COR-L47 (cell line): ENCODE measurements around the gene SASH3.

Experiments
- DNase-seq: peaks from one replicate; lab custom pipeline; 2025; lab: John Stamatoyannopoulos, UW

The SASH3 gene

DNA sequence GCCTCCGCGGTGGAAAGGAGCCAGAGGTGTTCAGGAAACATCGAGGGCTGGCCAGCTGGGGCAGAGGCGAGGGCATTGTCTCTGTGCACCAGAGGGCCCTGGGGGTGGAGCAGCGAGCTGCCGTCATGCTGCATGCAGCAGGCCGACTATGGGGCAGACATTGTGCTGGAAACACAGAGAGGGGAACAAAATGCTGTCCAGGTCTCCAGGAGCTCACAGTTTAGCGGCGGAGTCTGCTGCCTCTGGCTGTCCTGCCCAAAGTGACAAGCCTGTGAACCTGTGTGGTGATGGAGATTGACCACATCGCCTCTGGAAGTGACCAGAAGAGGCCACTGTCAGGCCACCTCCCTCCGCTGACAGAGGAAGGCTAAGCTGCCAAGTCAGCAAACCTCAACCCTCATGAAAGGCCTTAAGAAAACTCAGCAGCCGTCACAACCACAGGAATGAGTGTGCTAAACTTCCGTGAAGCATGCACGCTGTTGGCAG is 20.1 kb upstream of the SASH3 start:
- no peak for DNase-seq

GRCh38 chrX:129760155-129760554 is 19.6 kb upstream of the SASH3 start:
- no peak for DNase-seq

DNA sequence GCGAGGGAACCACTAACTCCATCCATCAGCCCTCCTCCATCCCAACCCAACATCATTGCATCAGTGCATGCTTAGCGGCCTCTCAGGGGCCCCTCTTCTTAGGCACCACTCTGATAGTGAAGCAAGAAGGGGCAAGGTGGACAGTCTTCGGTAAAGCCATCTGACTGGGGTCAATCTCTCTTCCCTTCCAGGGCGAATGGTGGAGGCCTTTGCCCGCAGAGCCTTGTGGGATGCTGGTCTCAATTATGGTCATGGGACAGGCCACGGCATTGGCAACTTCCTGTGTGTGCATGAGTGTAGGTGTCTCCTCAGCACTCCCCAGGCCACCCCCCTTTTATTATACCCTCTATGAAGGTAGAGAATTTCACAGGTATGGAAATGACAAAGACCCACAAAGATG is 18.8 kb upstream of the SASH3 start:
- DNase-seq: no peak

DNA sequence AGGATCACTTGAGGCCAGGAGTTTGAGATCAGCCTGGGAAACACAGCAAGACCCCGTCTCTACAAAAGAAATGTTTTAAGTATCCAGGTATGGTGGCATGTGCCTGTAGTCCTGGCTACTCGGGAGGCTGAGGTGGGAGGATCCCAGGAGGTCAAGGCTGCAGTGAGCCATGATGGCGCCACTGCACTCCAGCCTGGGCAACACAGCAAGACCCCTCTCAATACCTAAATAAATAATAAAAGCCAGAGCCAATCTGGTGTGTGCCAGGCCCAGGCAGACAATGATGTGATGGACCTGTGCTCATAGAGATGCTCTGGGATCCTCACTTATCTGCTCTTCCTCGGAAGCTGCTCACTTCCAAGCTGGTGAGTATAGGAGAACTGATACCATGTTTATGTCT is 18.2 kb upstream of the SASH3 start:
- DNase-seq: no peak

DNA sequence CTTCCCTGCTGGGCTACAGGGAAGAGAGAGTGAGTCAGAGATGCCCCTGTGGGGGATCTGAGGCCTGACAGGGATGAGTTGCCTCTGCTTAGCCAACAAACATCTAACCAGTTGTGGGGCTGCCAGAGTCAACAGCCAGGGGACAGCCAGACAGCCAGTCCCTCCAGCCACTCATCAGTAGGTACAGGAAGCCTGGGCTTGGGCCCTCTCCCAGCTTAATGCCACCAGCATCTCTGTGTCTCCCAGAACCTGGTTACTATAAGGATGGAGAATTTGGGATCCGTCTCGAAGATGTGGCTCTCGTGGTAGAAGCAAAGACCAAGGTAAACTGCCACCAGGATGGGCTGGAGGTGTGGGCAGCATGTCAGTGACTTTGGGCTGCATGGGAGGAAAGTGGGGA is 17.3 kb upstream of the SASH3 start:
- no peak for DNase-seq

GRCh38 chrX:129763666-129764065 is 16.1 kb upstream of the SASH3 start:
- DNase-seq: no peak

DNA sequence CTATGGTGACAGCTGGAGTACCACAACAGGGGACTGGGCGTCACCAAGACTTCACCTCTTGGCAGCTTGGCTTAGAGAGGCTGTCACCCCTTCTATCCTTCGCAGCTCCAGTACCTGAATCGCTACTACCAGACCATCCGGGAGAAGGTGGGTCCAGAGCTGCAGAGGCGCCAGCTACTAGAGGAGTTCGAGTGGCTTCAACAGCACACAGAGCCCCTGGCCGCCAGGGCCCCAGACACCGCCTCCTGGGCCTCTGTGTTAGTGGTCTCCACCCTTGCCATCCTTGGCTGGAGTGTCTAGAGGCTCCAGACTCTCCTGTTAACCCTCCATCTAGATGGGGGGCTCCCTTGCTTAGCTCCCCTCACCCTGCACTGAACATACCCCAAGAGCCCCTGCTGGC is 11.6 kb upstream of the SASH3 start:
- DNase-seq: no peak

DNA sequence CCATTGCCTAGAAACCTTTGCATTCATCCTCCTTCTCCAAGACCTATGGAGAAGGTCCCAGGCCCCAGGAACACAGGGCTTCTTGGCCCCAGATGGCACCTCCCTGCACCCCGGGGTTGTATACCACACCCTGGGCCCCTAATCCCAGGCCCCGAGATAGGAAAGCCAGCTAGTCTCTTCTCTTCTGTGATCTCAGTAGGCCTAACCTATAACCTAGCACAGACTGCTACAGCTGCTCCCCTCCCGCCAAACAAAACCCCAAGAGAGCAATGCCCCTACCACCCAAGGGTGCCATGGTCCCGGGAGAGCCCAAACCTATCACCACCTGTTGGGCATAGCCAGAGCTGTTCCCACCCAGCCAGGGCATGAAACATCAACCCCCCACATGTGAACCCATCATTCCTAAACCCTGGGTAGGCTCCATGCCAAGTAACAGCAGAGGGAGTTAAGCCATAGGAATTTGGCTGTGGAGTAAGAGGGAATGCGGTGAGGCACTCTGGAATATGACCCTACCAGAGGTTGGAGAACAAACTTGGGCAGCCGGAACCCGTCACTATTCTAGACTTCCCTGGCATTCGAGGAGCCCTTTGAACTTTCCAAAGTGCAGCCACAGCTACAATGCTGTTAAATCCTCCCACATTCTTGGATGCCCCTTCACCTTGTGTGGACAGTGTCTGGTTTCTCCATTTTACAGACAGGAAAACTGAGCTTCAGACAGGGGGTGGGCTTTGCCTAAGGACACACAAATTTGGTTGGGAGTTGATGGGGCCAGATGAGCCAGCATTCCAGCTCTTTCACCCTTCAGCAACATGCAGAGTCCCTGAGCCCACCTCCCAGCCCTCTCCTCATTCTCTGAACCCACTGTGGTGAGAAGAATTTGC is 10.9 kb upstream of the SASH3 start:
- DNase-seq: no peak

DNA sequence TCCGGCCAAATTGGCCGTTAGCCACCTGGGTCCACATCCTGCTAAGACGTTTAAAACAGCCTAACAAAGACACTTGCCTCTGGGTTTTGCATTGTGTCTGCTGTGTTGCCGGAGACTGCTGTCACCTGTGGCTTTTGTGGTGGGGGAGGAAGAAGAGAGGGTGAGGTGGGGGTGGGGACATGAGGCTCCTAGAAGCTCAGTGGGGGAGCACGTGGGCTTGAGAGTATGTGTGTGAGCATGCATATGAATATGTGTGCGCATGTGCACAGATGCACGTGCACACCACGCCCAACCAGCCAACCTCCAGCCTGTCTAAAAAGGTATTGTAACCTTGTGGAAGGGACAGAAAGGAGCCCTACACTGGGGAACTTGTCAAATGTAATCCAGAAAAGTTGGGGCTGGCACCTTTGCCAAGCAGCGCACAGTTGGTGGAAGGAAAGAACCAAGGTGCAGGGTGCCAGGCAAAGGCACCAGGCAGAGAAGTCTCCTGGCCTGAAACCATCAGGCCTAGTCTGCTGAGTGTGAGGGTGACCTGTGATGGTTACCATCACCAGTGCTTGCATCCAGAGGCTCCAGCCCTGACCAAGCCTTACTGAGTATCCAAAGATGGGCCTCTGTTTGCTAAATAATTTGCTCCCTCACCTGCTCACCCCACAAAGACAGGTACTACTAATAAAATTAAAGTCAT is 10.1 kb upstream of the SASH3 start:
- DNase-seq: no peak

GRCh38 chrX:129771266-129771995 is 8.3 kb upstream of the SASH3 start:
- DNase-seq: no peak

DNA sequence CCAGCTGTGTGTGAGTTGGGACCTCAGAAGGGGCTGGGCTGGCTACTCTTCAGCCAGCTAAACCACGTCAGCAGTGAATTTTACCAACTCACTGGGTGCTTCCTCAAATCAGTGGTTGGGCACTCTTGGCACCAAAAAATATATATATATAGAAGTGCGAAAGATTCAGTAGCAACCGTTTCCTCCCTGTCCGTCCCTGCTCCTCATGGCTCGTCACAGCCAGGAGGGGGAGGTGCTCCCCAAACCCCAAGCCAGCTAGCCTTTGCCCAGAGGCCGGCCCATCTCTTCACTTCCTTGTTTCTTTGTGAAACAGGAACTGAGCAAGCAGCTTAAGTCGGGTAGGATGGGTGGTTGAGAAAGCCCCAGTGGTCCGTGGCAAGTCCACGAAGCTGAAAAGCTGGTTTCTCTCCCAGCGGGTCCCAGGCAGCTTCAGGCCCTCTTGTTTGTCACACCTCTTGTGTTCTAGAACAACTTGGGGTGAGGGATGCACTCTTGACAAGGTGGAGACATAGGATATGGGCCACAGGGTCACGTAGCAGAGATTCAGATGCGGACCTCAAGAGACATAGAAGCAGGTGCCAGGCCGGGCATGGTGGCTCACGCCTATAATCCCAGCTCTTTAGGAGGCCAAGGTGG is 6.8 kb upstream of the SASH3 start:
- no peak for DNase-seq

- no peak for DNase-seq
Measured at GRCh38 chrX:129773649-129774458, 5.9 kb upstream of the SASH3 start.

GRCh38 chrX:129777218-129778030 is 2.3 kb upstream of the SASH3 start:
- DNase-seq: no peak

- no peak for DNase-seq
Measured at GRCh38 chrX:129779086-129779672, 570 bp upstream of the SASH3 start.

DNA sequence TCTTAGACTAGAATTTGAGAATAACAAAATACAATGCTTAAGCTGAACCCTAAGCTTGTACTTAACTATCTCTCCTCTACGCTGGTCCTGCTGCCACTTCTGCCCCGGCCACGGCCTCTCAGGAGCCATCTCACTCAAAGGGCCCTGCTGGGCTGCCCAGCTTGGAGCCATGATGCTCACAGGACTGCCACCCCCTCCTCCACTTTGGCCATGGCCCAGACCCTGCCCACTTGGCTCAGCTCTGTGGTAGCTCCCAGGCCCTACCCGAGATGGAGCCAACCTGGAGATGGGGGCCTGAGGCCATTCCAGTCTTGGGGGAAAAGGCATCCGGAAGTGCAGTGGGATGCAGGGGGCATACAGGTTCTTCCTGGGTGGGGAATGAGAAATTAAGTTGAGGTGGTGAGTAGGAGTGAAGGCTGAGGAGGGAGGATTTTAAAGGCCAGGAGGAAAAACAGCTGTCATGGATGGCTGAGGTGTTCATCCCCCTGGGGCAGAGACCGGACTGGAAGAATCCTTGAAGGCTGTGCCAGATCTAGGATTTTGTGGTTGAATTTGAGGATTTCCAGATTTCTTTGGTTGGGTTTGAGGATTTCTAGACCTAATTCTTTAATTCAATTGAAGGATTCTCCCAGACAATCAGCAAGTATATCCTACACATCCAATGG is 824 bp downstream of the SASH3 start:
- DNase-seq: no peak

DNA sequence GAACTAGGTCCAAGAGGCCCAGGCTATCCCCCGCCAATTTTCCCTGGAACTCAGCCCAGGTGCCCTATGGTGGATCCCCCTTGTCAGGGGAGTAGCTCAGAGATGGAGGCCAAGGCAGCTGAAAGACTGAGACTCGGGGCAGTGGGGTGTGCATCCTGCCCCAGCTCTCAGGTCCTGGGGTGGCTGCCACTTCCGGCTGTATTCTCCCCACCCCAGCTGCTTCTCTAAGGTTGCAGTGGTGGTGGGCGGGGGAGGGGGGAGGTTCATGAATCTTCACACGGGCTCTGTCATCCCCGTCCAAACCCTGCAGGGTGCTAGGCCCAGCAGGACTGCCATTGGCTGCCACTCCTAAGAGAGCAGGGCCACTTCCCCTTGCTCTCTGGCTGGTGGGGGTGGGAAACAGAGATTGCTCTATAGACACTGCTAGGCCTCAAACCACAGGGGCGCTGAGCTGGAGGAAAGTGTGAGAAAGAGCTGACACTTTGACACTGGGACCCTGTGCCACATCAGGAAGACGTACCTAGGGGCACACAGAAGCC is 1.5 kb downstream of the SASH3 start:
- no peak for DNase-seq

DNA sequence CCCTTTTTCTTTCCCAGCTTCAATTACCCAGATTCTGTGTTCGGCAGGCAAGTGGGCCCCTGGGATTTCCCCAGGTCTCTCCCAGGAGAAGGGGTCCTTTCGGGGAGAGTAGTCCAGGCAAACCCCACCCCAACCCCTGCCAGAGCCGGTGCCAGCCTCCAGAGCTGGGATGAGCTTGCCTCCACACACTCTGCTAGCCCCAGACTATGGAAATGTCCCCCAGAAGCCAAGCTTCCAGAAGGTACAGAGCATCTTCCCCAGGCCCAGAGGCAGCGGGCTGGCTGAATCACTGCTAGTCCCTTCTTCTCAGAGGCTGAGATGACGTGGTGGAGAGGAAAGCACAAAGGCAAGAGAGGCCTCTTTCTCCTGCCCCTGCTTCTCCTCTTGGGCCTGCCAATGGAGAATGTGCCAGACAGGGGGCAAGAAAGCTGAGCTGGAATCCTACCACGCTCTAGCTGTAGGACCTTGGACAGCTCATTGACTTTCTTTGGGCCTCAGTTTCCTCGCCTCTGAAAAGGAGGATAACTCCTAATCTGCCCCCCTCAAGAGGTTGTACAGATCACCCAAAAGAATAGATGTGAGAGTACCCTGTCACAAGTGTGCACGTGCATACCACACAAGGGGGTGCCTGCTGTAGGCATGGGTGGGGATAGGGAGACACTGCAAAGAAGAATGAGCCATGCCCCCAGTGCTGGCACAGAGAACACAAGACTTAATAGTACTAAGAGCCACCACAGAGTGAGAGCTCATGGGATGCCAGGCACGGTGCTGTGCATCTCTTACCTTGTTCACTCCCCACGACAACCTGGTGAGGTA is 2.1 kb downstream of the SASH3 start:
- DNase-seq: no peak

GRCh38 chrX:129782706-129783105 is 3.0 kb downstream of the SASH3 start:
- no peak for DNase-seq
